Loucy (cell line): ENCODE results near the gene ARSH.

Experiments
- H2AFZ ChIP-seq: fragments of 200-600 bp; sonication (generic); 2 replicates; pipeline ENCODE4 v1.6.0; 2016; ENCODE audit warnings: antibody characterized with exemption, mild to moderate bottlenecking, low read length, moderate library complexity
- H3F3A ChIP-seq: fragments of 200-600 bp; 2 replicates; pipeline ENCODE4 v1.6.0; 2016; ENCODE audit warnings: antibody characterized with exemption, low read depth, mild to moderate bottlenecking
- H3K27me3 ChIP-seq: fragments of 200-600 bp; sonication (generic); 2 replicates; pipeline ENCODE4 v1.6.1; 2014; ENCODE audit warnings: low read length, mild to moderate bottlenecking; ENCODE audit not compliant: insufficient read depth, poor library complexity, severe bottlenecking
- H3K36me3 ChIP-seq: fragments of 200-600 bp; sonication (generic); 2 replicates; pipeline ENCODE4 v1.6.1; 2016; ENCODE audit warnings: low read length; ENCODE audit not compliant: insufficient read depth
- H3K4me1 ChIP-seq: fragments of 200-600 bp; sonication (generic); 2 replicates; pipeline ENCODE4 v1.5.1; 2014; ENCODE audit warnings: low read length, mild to moderate bottlenecking; ENCODE audit not compliant: insufficient read depth, poor library complexity, severe bottlenecking
- H3K4me2 ChIP-seq: fragments of 200-600 bp; sonication (generic); 2 replicates; pipeline ENCODE4 v1.6.0; 2014; ENCODE audit warnings: antibody characterized with exemption, low read length, low read depth, mild to moderate bottlenecking; ENCODE audit not compliant: poor library complexity, severe bottlenecking
- H3K4me3 ChIP-seq: fragments of 200-600 bp; sonication (generic); 2 replicates; pipeline ENCODE4 v1.5.1; 2014; ENCODE audit warnings: low read length, mild to moderate bottlenecking, mixed read lengths; ENCODE audit not compliant: poor library complexity, severe bottlenecking
- H3K79me2 ChIP-seq: fragments of 200-600 bp; sonication (generic); 2 replicates; pipeline ENCODE4 v1.6.1; 2014; ENCODE audit warnings: low read length; ENCODE audit not compliant: insufficient read depth
- H3K9ac ChIP-seq: fragments of 200-600 bp; sonication (generic); 2 replicates; pipeline ENCODE4 v1.6.0; 2014; ENCODE audit warnings: mild to moderate bottlenecking, low read depth, low read length, moderate library complexity; ENCODE audit not compliant: poor library complexity, severe bottlenecking
- H3K9me2 ChIP-seq: fragments of 200-600 bp; sonication (generic); replicated peaks from 2 replicates; pipeline ENCODE4 v1.6.1; 2016; ENCODE audit warnings: low read depth, low read length, mixed read lengths
- H3K9me3 ChIP-seq: fragments of 200-600 bp; sonication (generic); 2 replicates; pipeline ENCODE4 v1.6.1; 2014; ENCODE audit warnings: mild to moderate bottlenecking, antibody characterized with exemption, low read length, low read depth; ENCODE audit not compliant: insufficient read depth
- H4K20me1 ChIP-seq: fragments of 200-600 bp; sonication (generic); 2 replicates; pipeline ENCODE4 v1.6.0; 2014; ENCODE audit warnings: antibody characterized with exemption, low read length, mild to moderate bottlenecking; ENCODE audit not compliant: insufficient read depth, poor library complexity, severe bottlenecking
- EZH2phosphoT487 ChIP-seq: fragments of 200-600 bp; IDR thresholded peaks from 2 replicates; pipeline ENCODE4 v1.6.1; 2018; ENCODE audit warnings: antibody characterized with exemption, mild to moderate bottlenecking, moderate library complexity, borderline replicate concordance
- TF ChIP-seq, protein P1 (sequence below): fragments of 200-600 bp; sonication (generic); conservative IDR thresholded peaks from 2 replicates; pipeline ENCODE4 v1.5.1; 2014; ENCODE audit warnings: mild to moderate bottlenecking, antibody characterized with exemption, low read length

Gene ARSH

GRCh38 chrX:2984342-2984741, 22.0 kb upstream of the ARSH start:
- Histone ChIP-seq H3K4me1 (no peaks in the 10 kb centered on the region), H3K4me2 (no peak overlapping the region), H3K9me2 (no peaks in the 10 kb centered on the region), H3K4me3 (no peak overlapping the region), H2AFZ (no peak overlapping the region), H3F3A (no peaks in the 10 kb centered on the region), H3K9ac (no peak overlapping the region), H3K36me3 (no peaks in the 10 kb centered on the region), H3K79me2 (no peaks in the 10 kb centered on the region), H3K27me3 (no peaks in the 10 kb centered on the region), H3K9me3 (no peaks in the 10 kb centered on the region), H4K20me1 (no peaks in the 10 kb centered on the region)
- TF ChIP-seq, protein P1, sequence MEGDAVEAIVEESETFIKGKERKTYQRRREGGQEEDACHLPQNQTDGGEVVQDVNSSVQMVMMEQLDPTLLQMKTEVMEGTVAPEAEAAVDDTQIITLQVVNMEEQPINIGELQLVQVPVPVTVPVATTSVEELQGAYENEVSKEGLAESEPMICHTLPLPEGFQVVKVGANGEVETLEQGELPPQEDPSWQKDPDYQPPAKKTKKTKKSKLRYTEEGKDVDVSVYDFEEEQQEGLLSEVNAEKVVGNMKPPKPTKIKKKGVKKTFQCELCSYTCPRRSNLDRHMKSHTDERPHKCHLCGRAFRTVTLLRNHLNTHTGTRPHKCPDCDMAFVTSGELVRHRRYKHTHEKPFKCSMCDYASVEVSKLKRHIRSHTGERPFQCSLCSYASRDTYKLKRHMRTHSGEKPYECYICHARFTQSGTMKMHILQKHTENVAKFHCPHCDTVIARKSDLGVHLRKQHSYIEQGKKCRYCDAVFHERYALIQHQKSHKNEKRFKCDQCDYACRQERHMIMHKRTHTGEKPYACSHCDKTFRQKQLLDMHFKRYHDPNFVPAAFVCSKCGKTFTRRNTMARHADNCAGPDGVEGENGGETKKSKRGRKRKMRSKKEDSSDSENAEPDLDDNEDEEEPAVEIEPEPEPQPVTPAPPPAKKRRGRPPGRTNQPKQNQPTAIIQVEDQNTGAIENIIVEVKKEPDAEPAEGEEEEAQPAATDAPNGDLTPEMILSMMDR = no peak
- no peak for TF ChIP-seq EZH2phosphoT487

- Histone ChIP-seq H4K20me1 (no peaks in the 10 kb centered on the region), H3K9ac (no peak overlapping the region), H3K9me2 (no peaks in the 10 kb centered on the region), H3K79me2 (no peaks in the 10 kb centered on the region), H3K27me3 (no peaks in the 10 kb centered on the region), H3K4me1 (no peaks in the 10 kb centered on the region), H2AFZ (no peak overlapping the region), H3K9me3 (no peaks in the 10 kb centered on the region), H3K4me2 (no peak overlapping the region), H3F3A (no peaks in the 10 kb centered on the region), H3K36me3 (no peaks in the 10 kb centered on the region), H3K4me3 (no peak overlapping the region)
- TF ChIP-seq, protein P1 = no peak
- no peak for TF ChIP-seq EZH2phosphoT487
Observed at GRCh38 chrX:2989565-2989964, 16.8 kb upstream of the ARSH start.

DNA sequence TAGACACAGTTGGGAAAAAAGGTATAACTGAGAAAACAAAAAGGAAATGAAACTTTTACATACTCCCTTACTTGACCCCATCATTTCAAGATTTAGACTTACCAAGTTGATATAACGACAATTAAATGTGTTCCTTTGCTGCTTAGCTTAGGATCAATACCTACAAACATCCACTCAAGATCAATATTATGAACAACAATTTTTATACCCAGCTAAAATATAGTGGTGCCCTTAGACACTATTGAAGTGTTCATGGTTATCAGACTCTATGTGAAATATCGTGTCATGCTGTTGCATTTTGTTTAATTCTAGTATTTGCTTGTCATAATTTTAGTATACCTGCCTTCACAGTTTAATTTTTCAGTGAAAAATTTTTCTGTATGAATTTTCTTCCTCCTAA, 4.2 kb downstream of the ARSH start:
- Histone ChIP-seq H2AFZ (no peak overlapping the region), H3F3A (no peaks in the 10 kb centered on the region), H3K4me2 (no peak overlapping the region), H3K9me2 (no peaks in the 10 kb centered on the region), H3K9me3 (no peaks in the 10 kb centered on the region; the same call in 1 of the 2 replicates), H3K4me1 (no peaks in the 10 kb centered on the region), H3K79me2 (no peaks in the 10 kb centered on the region), H3K36me3 (no peaks in the 10 kb centered on the region), H4K20me1 (no peaks in the 10 kb centered on the region), H3K9ac (no peak overlapping the region), H3K27me3 (no peaks in the 10 kb centered on the region), H3K4me3 (no peak overlapping the region)
- no peak for TF ChIP-seq EZH2phosphoT487
- TF ChIP-seq, protein P1 = no peak
